Left colon (tissue), 2 donors: Measurements from ENCODE around the gene SLC44A2. TPM values are rescaled to one million over a fixed set of nuclear protein-coding genes. Genes with fewer than 3 reads are reported as not detected.
A peak's percentile ranks its signal among the peaks of the same experiment; 100 is the strongest.

Experiments
- ATAC-seq: fragments of 200-7000 bp; cut with Tn5 transposase; one replicate; pipeline ENCODE4 v1.9.1; 2020; ENCODE audit warnings: mild to moderate bottlenecking, moderate library complexity
- DNase-seq, 2 donors: peaks; one replicate each; pipeline ENCODE4 v3.0.0-alpha.2; 2020
- intact Hi-C, 2 donors: fragments of 100-400 bp; cut with DNase I in 1 of 2; cut with micrococcal nuclease in 1 of 2; formaldehyde crosslinking; loops; one replicate each; pipeline versions ENCODE4 v1.11.2 to v1.14.0; 2022; cut with DNase I, micrococcal nuclease
- total RNA-seq, 2 donors: library from RNA; stranded (reverse); fragmentation: NEBNext Ultra II Directional; extraction: Animal tissue kit (Norgen Biotek cat#: 25700); gene quantifications; one replicate each; pipeline ENCODE4 v1.2.1, GENCODE V29; 2021
- donor health status: DM: no; HTN: no; CAD: no.
- donor health status: DM: yes; HTN: yes; CAD: no.

The SLC44A2 gene
- total RNA-seq, 2 donors from 2014 or later, result 124 to 153 TPM

- peak in 1 of 2 donors; percentile 18 for DNase-seq
- intact Hi-C loops, result no loop called here
- no peak for ATAC-seq
These were observed 20.8 kb upstream of the SLC44A2 start for GRCh38 chr19:10604460-10604980.

- ATAC-seq (no peak), DNase-seq (no peak)
- intact Hi-C loops, result no loop called here
These were observed 13.4 kb upstream of the SLC44A2 start for GRCh38 chr19:10611907-10612306.

GRCh38 chr19:10612499-10613119 is 12.7 kb upstream of the SLC44A2 start:
- peak; percentile 53 to 71 for DNase-seq
- ATAC-seq, result peak; percentile 97

GRCh38 chr19:10615429-10616023 is 9.8 kb upstream of the SLC44A2 start:
- no peak for DNase-seq
- intact Hi-C loops, result no loop called here
- ATAC-seq, result no peak

More at GRCh38 chr19:10612499-10613119, 12.7 kb upstream of the SLC44A2 start:
- intact Hi-C loops, result no loop called here

GRCh38 chr19:10617409-10618121 is 7.8 kb upstream of the SLC44A2 start:
- no peak for DNase-seq
- intact Hi-C loops, result no loop called here
- no peak for ATAC-seq

GRCh38 chr19:10618846-10619245 is 6.5 kb upstream of the SLC44A2 start:
- ATAC-seq, result no peak
- intact Hi-C loops, result no loop called here
- DNase-seq, result no peak

- no peak for ATAC-seq
- intact Hi-C loops, result no loop called here
These were observed 4.6 kb upstream of the SLC44A2 start for GRCh38 chr19:10620786-10621185.

GRCh38 chr19:10621966-10622365 is 3.4 kb upstream of the SLC44A2 start:
- DNase-seq, result no peak
- ATAC-seq, result no peak
- intact Hi-C loops, result no loop called here

More at GRCh38 chr19:10620786-10621185, 4.6 kb upstream of the SLC44A2 start:
- DNase-seq, result no peak

- intact Hi-C loops, result no loop called here
- ATAC-seq (peak; percentile 54), DNase-seq (peak; percentile 47 to 53)
These were observed 768 bp upstream of the SLC44A2 start for GRCh38 chr19:10624585-10624984.

- ATAC-seq (peak; percentile 37), DNase-seq (no peak)
- intact Hi-C loops, result no loop called here
These were observed 397 bp downstream of the SLC44A2 start for GRCh38 chr19:10625762-10626138.

- ATAC-seq, result no peak
- no peak for DNase-seq
- intact Hi-C loops, result no loop called here
These were observed 6.5 kb downstream of the SLC44A2 start for GRCh38 chr19:10631874-10632273.

GRCh38 chr19:10634430-10634829 is 9.1 kb downstream of the SLC44A2 start:
- no peak for ATAC-seq
- intact Hi-C loops, result no loop called here
- DNase-seq, result no peak

GRCh38 chr19:10634963-10635362 is 9.6 kb downstream of the SLC44A2 start:
- ATAC-seq (no peak), DNase-seq (no peak)
- intact Hi-C loops, result no loop called here

- intact Hi-C loops, result no loop called here
- no peak for ATAC-seq
- no peak for DNase-seq
These were observed 11.1 kb downstream of the SLC44A2 start for GRCh38 chr19:10636304-10636972.

GRCh38 chr19:10637894-10638293 is 12.5 kb downstream of the SLC44A2 start:
- intact Hi-C loops, result no loop called here
- ATAC-seq (no peak), DNase-seq (no peak)

- intact Hi-C loops, result loop anchor here (5.0 kb wide), 2 partner anchors 53 to 58 kb away; partner anchors contain the start of gene AP1M2 (in 1 of the 2)
- DNase-seq (no peak), ATAC-seq (no peak)
These were observed 14.5 kb downstream of the SLC44A2 start for GRCh38 chr19:10639836-10640235.

- DNase-seq (peak in 1 of 2 donors; percentile 49), ATAC-seq (peak; percentile 72)
- intact Hi-C loops, result loop anchor here (5.0 kb wide), 2 partner anchors 53 to 58 kb away; partner anchors contain the start of gene AP1M2 (in 1 of the 2)
These were observed 15.0 kb downstream of the SLC44A2 start for GRCh38 chr19:10640361-10640760.

GRCh38 chr19:10641248-10641647 is 15.9 kb downstream of the SLC44A2 start:
- DNase-seq (no peak), ATAC-seq (no peak)
- intact Hi-C loops, result loop anchor here (5.0 kb wide), 2 partner anchors 54 to 59 kb away; partner anchors contain the start of gene AP1M2 (in 1 of the 2)
